Trophoblast cell (in vitro differentiated cells and primary cell): ENCODE data around the gene ZNF148.
A peak's percentile ranks its signal among the peaks of the same experiment; 100 is the strongest.
"Not testable (repeated sequence)": the region's sequence is repeated elsewhere in the genome, so short reads cannot be mapped to it uniquely, and the experiment has no call there.

Source experiments
- DNase-seq, 2 donors: peaks; one replicate each; pipeline ENCODE4 v3.0.0-alpha.2; 2016
- H2AFZ ChIP-seq: 2 replicates; pipeline ENCODE4 v1.6.1; 2013; ENCODE audit warnings: low read length, moderate library complexity, mild to moderate bottlenecking; ENCODE audit not compliant: insufficient read depth, poor library complexity
- H2AK5ac ChIP-seq: 2 replicates; pipeline ENCODE4 v1.6.1; 2013; ENCODE audit warnings: mild to moderate bottlenecking, low read length
- H2BK120ac ChIP-seq: 2 replicates; pipeline ENCODE4 v1.6.1; 2013; ENCODE audit warnings: low read length, mild to moderate bottlenecking, moderate library complexity; ENCODE audit not compliant: insufficient read depth, poor library complexity
- H2BK12ac ChIP-seq: 2 replicates; pipeline ENCODE4 v1.6.1; 2013; ENCODE audit warnings: mild to moderate bottlenecking, low read length, moderate library complexity
- H2BK5ac ChIP-seq: 2 replicates; pipeline ENCODE4 v1.6.1; 2013; ENCODE audit warnings: low read length, low read depth, moderate library complexity, mild to moderate bottlenecking; ENCODE audit not compliant: poor library complexity
- H3K14ac ChIP-seq: 2 replicates; pipeline ENCODE4 v1.6.1; 2013; ENCODE audit warnings: mild to moderate bottlenecking, low read length
- H3K18ac ChIP-seq: 2 replicates; pipeline ENCODE4 v1.6.1; 2013; ENCODE audit warnings: mild to moderate bottlenecking, low read length
- H3K23ac ChIP-seq: 2 replicates; pipeline ENCODE4 v1.6.1; 2013; ENCODE audit warnings: low read length
- H3K27ac ChIP-seq: 2 replicates; pipeline ENCODE4 v1.5.1; 2013; ENCODE audit warnings: low read depth, mild to moderate bottlenecking, inconsistent platforms, low read length, moderate library complexity
- H3K27me3 ChIP-seq: 2 replicates; pipeline ENCODE4 v1.6.1; 2013; ENCODE audit warnings: inconsistent platforms, mild to moderate bottlenecking, low read length, moderate library complexity; ENCODE audit not compliant: insufficient read depth
- H3K36me3 ChIP-seq, 2 experiments: 1 replicate in 1 of 2; 2 replicates in 1 of 2; pipeline ENCODE4 v1.6.1; 2013; ENCODE audit warnings: low read length in 2 of 2, mild to moderate bottlenecking in 2 of 2, moderate library complexity in 1 of 2; ENCODE audit not compliant: insufficient read depth in 2 of 2, control insufficient read depth in 1 of 2
- H3K4ac ChIP-seq: 2 replicates; pipeline ENCODE4 v1.6.1; 2013; ENCODE audit warnings: low read depth, mild to moderate bottlenecking, low read length, moderate library complexity
- H3K4me1 ChIP-seq, 2 experiments: 1 replicate in 1 of 2; 2 replicates in 1 of 2; pipeline ENCODE4 v1.6.1; 2013; ENCODE audit warnings: low read length in 2 of 2, mild to moderate bottlenecking in 2 of 2, moderate library complexity in 1 of 2; ENCODE audit not compliant: insufficient read depth in 2 of 2, control insufficient read depth in 1 of 2
- H3K4me2 ChIP-seq: 2 replicates; pipeline ENCODE4 v1.6.1; 2013; ENCODE audit warnings: inconsistent platforms, mild to moderate bottlenecking, low read length, moderate library complexity
- H3K4me3 ChIP-seq: 2 replicates; pipeline ENCODE4 v1.5.1; 2013; ENCODE audit warnings: mild to moderate bottlenecking, low read depth, low read length, inconsistent platforms
- H3K79me1 ChIP-seq: one replicate; pipeline ENCODE4 v1.6.1; 2013; ENCODE audit warnings: low read length
- H3K79me2 ChIP-seq: 2 replicates; pipeline ENCODE4 v1.6.1; 2013; ENCODE audit warnings: low read length, mild to moderate bottlenecking; ENCODE audit not compliant: control insufficient read depth, insufficient read depth, poor library complexity
- H3K9ac ChIP-seq: 2 replicates; pipeline ENCODE4 v1.6.1; 2013; ENCODE audit warnings: mild to moderate bottlenecking, low read length
- H3K9me3 ChIP-seq: 2 replicates; pipeline ENCODE4 v1.6.1; 2013; ENCODE audit warnings: low read depth, mild to moderate bottlenecking, control low read depth, inconsistent platforms, low read length; ENCODE audit not compliant: insufficient read depth
- H4K12ac ChIP-seq: 2 replicates; pipeline ENCODE4 v1.6.1; 2013; ENCODE audit warnings: low read depth, mild to moderate bottlenecking, low read length, moderate library complexity
- H4K8ac ChIP-seq: 2 replicates; pipeline ENCODE4 v1.6.1; 2013; ENCODE audit warnings: low read depth, mild to moderate bottlenecking, low read length, moderate library complexity
- H4K91ac ChIP-seq: one replicate; pipeline ENCODE4 v1.6.1; 2013; ENCODE audit warnings: low read depth, mild to moderate bottlenecking, low read length, moderate library complexity
- WGBS: extraction: QIAGEN DNeasy Blood & Tissue Kit; methylation state at CpG from one replicate; pipeline ENCODE4 v1.1.7; 2013; ENCODE audit warnings: missing lambda C conversion rate; ENCODE audit not compliant: insufficient read length, insufficient coverage; ENCODE audit errors: extremely low coverage; 5-methylcytosine and 5-hydroxymethylcytosine counted together

ZNF148 gene

DNA sequence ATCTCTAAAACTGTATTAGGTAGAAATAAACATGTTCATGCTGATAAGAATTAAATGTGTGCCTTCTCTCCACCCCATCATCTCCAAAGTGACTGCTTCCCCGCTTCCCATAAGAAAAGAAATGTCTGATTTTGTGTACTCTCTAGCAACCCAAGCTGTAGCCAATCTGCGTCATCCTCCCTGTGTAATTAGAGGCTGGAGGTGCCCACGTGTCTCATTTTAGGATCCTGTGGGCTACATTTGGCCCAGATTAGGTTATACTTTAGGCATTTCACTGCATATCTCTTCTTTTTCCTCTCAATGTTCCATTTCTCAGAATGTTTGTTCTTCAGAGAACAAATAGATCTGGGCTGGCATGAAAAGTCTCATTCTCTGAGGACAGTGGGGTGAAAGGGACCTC lies 19.3 kb upstream of the ZNF148 start:
- Histone ChIP-seq H3K79me1 (no peaks in the 10 kb centered on the region), H2BK5ac (no peak overlapping the region), H3K79me2 (no peaks in the 10 kb centered on the region), H4K8ac (no peak overlapping the region), H3K27ac (no peak overlapping the region), H4K12ac (no peak overlapping the region), H3K23ac (no peak overlapping the region), H3K27me3 (no peaks in the 10 kb centered on the region), H3K36me3 (no peaks in the 10 kb centered on the region), H3K4me3 (no peak overlapping the region), H3K9me3 (peaks cover 2% of the 10 kb centered on the region), H3K4me2 (no peak overlapping the region), H2BK12ac (no peak overlapping the region), H3K14ac (no peak overlapping the region), H2BK120ac (no peak overlapping the region), H3K4me1 (no peaks in the 10 kb centered on the region), H3K9ac (no peak overlapping the region), H3K4ac (no peak overlapping the region), H2AK5ac (no peak overlapping the region), H4K91ac (no peak overlapping the region), H2AFZ (no peak overlapping the region), H3K18ac (no peak overlapping the region)
- WGBS = no CpG with 5 or more reads among the region's 3 CpGs
- peak in 1 of 2 donors; percentile 53 for DNase-seq

DNA sequence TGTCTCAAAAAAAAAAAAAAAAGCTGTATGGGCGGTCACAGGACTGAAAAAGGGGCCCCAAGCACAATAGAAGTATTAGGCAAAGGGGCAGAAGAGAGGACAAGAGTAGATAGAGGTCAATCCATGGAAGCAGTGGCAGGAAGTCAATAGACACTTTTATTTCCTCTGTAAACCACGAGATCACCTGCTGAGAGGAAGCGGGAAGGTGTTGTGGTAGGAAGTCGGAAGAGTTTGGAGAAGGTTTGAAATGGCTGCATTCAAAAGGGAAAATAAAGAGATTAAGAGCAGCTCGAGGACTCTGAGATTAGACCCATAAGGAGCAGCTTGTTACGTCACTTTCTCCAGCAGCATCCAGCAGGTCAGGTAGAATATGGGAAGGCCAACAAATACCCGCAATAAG lies 14.2 kb upstream of the ZNF148 start:
- Histone ChIP-seq H3K4me1 (no peaks in the 10 kb centered on the region), H2BK5ac (no peak overlapping the region), H3K27me3 (no peaks in the 10 kb centered on the region), H3K4ac (no peak overlapping the region), H2BK12ac (no peak overlapping the region), H3K4me2 (no peak overlapping the region), H3K18ac (no peak overlapping the region), H3K79me1 (no peaks in the 10 kb centered on the region), H3K36me3 (no peaks in the 10 kb centered on the region), H2AK5ac (no peak overlapping the region), H3K14ac (no peak overlapping the region), H4K91ac (no peak overlapping the region), H3K4me3 (no peak overlapping the region), H3K23ac (no peak overlapping the region), H3K79me2 (no peaks in the 10 kb centered on the region), H3K27ac (no peak overlapping the region), H4K12ac (no peak overlapping the region), H2AFZ (no peak overlapping the region), H3K9ac (no peak overlapping the region), H2BK120ac (no peak overlapping the region), H3K9me3 (no peaks in the 10 kb centered on the region), H4K8ac (no peak overlapping the region)
- WGBS = 100% methylated on average over 1 of the region's 7 CpGs
- DNase-seq = no peak

DNA sequence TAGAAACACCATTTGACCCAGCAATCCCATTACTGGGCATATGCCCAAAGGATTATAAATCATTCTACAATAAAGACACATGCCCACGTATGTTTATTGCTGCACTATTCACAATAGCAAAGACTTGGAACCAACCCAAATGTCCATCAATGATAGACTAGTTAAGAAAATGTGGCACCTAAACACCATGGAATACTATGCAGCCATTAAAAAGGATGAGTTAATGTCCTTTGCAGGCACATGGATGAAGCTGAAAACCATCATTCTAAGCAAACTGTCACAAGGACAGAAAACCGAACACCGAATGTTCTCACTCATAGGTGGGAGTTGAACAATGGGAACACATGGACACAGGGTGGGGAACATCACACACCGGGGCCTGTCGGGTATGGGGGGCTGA lies 13.2 kb upstream of the ZNF148 start:
- H3K27ac ChIP-seq, H2BK5ac ChIP-seq: not testable (repeated sequence)
- WGBS = no CpG with 5 or more reads among the region's 5 CpGs

DNA sequence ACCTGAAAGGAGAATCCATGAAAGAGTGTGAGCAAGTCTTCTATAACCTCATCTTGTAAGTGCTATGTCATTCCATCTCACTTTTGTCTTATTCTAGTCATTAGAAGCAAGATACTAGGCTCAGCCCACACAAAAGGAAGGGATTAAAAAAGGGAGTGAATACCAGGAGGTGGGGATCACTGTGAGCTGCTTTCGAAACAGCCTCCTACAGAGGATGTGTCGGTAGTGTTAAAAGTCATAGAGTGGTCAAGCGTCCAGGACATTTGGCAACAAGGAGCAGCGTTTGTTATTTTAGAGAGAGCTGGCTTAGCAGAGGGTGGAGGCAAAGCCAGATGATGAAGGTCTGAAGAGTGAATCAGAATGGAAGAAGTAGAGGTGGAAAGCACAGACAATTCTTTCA lies 11.7 kb upstream of the ZNF148 start:
- no CpG with 5 or more reads among the region's 4 CpGs for WGBS
- Histone ChIP-seq H3K4me1 (no peaks in the 10 kb centered on the region), H3K9ac (no peak overlapping the region), H4K8ac (no peak overlapping the region), H3K79me2 (no peaks in the 10 kb centered on the region), H3K14ac (no peak overlapping the region), H3K18ac (no peak overlapping the region), H2BK12ac (no peak overlapping the region), H3K23ac (no peak overlapping the region), H4K12ac (no peak overlapping the region), H2AK5ac (no peak overlapping the region), H3K4me2 (no peak overlapping the region), H2BK120ac (no peak overlapping the region), H3K79me1 (no peaks in the 10 kb centered on the region), H3K4me3 (no peak overlapping the region), H3K4ac (no peak overlapping the region), H2AFZ (no peak overlapping the region), H3K27me3 (no peaks in the 10 kb centered on the region), H3K36me3 (no peaks in the 10 kb centered on the region), H3K27ac (no peak overlapping the region), H3K9me3 (no peaks in the 10 kb centered on the region), H4K91ac (no peak overlapping the region), H2BK5ac (no peak overlapping the region)
- no peak for DNase-seq

More for the DNA sequence above, 13.2 kb upstream of the ZNF148 start:
- H3K27me3 ChIP-seq, H3K14ac ChIP-seq, H2AFZ ChIP-seq, H4K91ac ChIP-seq, H3K23ac ChIP-seq, H3K9ac ChIP-seq, H3K18ac ChIP-seq, H3K9me3 ChIP-seq, DNase-seq, H2BK12ac ChIP-seq, H3K4me3 ChIP-seq, H2AK5ac ChIP-seq, H3K36me3 ChIP-seq, H3K79me1 ChIP-seq, H3K4me2 ChIP-seq, H3K4ac ChIP-seq, H2BK120ac ChIP-seq, H4K8ac ChIP-seq, H3K4me1 ChIP-seq, H3K79me2 ChIP-seq, H4K12ac ChIP-seq: not testable (repeated sequence)
